Suprapubic skin (tissue), 4 donors: Measurements from ENCODE around the gene RAB18.

ENCODE experiments used
- POLR2A ChIP-seq, 2 donors: fragments of 450-650 bp; IDR thresholded peaks; one replicate each; pipeline ENCODE4 v1.6.1; 2017; ENCODE audit warnings: antibody characterized with exemption in 2 of 2, mild to moderate bottlenecking in 2 of 2, moderate library complexity in 2 of 2
- POLR2AphosphoS5 ChIP-seq, 3 donors: sonication (generic); formaldehyde crosslinking; IDR thresholded peaks; one replicate each; pipeline ENCODE4 v1.6.1; 2017; ENCODE audit warnings: antibody characterized with exemption in 3 of 3
- TF ChIP-seq, protein P1 (sequence below), 2 donors: fragments of 200-600 bp in 1 of 2; fragments of 450-650 bp in 1 of 2; sonication (generic) in 1 of 2; IDR thresholded peaks; one replicate each; pipeline ENCODE4 v1.5.1; 2016 to 2019; ENCODE audit warnings: antibody characterized with exemption in 2 of 2, mild to moderate bottlenecking in 1 of 2, moderate library complexity in 1 of 2

GRCh38 chr10:27542812-27543211 lies 38.7 kb downstream of the RAB18 start:
- TF ChIP-seq, protein P1, sequence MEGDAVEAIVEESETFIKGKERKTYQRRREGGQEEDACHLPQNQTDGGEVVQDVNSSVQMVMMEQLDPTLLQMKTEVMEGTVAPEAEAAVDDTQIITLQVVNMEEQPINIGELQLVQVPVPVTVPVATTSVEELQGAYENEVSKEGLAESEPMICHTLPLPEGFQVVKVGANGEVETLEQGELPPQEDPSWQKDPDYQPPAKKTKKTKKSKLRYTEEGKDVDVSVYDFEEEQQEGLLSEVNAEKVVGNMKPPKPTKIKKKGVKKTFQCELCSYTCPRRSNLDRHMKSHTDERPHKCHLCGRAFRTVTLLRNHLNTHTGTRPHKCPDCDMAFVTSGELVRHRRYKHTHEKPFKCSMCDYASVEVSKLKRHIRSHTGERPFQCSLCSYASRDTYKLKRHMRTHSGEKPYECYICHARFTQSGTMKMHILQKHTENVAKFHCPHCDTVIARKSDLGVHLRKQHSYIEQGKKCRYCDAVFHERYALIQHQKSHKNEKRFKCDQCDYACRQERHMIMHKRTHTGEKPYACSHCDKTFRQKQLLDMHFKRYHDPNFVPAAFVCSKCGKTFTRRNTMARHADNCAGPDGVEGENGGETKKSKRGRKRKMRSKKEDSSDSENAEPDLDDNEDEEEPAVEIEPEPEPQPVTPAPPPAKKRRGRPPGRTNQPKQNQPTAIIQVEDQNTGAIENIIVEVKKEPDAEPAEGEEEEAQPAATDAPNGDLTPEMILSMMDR (IDR thresholded peaks at IDR 0.05) = no peak
- TF ChIP-seq POLR2A (IDR thresholded peaks at IDR 0.05) (no peak), POLR2AphosphoS5 (IDR thresholded peaks at IDR 0.05) (no peak)
